Activated CD4-positive, alpha-beta T cell treated with anti-CD3 and anti-CD28 coated beads, Interleukin-2, amount 50 U/mL, for 4 hours (primary cell): Measurements from ENCODE around the gene GABPB2.
"Not testable (repeated sequence)": the region's sequence is repeated elsewhere in the genome, so short reads cannot be mapped to it uniquely, and the experiment has no call there.

Experiments used
- DNase-seq, 2 experiments: peaks; one replicate each; pipeline ENCODE4 v3.0.0-alpha.2; 2020

The GABPB2 gene

GRCh38 chr1:151060007-151060656, 10.4 kb upstream of the GABPB2 start, which contains the start of gene MLLT11:
Gene MLLT11, plus strand, starts transcription at chr1:151060397. Its CDS starts 6,828 bp downstream, at chr1:151067225.
- DNase-seq = no peak

GRCh38 chr1:151060657-151061421, 9.7 kb upstream of the GABPB2 start:
- DNase-seq = no peak

- DNase-seq = no peak
Measured at GRCh38 chr1:151061704-151062103, 8.9 kb upstream of the GABPB2 start.

GRCh38 chr1:151062741-151063371, 7.7 kb upstream of the GABPB2 start:
- DNase-seq = no peak

GRCh38 chr1:151065089-151065645, 5.4 kb upstream of the GABPB2 start:
- no peak for DNase-seq

- DNase-seq = no peak
Measured at GRCh38 chr1:151067185-151067584, 3.4 kb upstream of the GABPB2 start.

- no peak for DNase-seq
Measured at GRCh38 chr1:151069103-151069486, 1.5 kb upstream of the GABPB2 start.

- DNase-seq = no peak
Measured at GRCh38 chr1:151072224-151072623, 1.7 kb downstream of the GABPB2 start.

GRCh38 chr1:151085953-151086559, 15.5 kb downstream of the GABPB2 start:
- no peak for DNase-seq

GRCh38 chr1:151097426-151097825, 26.9 kb downstream of the GABPB2 start:
- not testable (repeated sequence) for DNase-seq

GRCh38 chr1:151098126-151098525, 27.6 kb downstream of the GABPB2 start:
- no peak for DNase-seq

GRCh38 chr1:151104630-151105029, 34.1 kb downstream of the GABPB2 start:
- DNase-seq = no peak

- no peak for DNase-seq
Measured at GRCh38 chr1:151106894-151107293, 36.3 kb downstream of the GABPB2 start.

GRCh38 chr1:151108331-151108730, 37.8 kb downstream of the GABPB2 start:
- DNase-seq = no peak

- no peak for DNase-seq
Measured at GRCh38 chr1:151113877-151114276, 43.3 kb downstream of the GABPB2 start.

GRCh38 chr1:151124763-151125403, 54.3 kb downstream of the GABPB2 start:
- no peak for DNase-seq

- no peak for DNase-seq
Measured at GRCh38 chr1:151128800-151129199, 58.2 kb downstream of the GABPB2 start.

- peak; percentile 73 to 78 for DNase-seq
Measured at GRCh38 chr1:151130987-151131586, 60.5 kb downstream of the GABPB2 start.

GRCh38 chr1:151131701-151132334, 61.3 kb downstream of the GABPB2 start:
- no peak for DNase-seq

- DNase-seq = no peak
Measured at GRCh38 chr1:151132335-151133017, 61.9 kb downstream of the GABPB2 start.
